GM23338 (cell line): Measurements from ENCODE around the gene ERLEC1. TPM values are rescaled to one million over a fixed set of nuclear protein-coding genes. Genes with fewer than 3 reads are reported as not detected.

Source experiments
- ATAC-seq: fragments of 200-7000 bp; cut with Tn5 transposase; 3 replicates; pipeline ENCODE4 v1.9.1; 2020
- DNase-seq: peaks from one replicate; pipeline ENCODE4 v3.0.0-alpha.2; 2015; ENCODE audit warnings: low spot score
- H2AFZ ChIP-seq: fragments of 200-600 bp; sonication (generic); 2 replicates; pipeline ENCODE4 v1.8.0; 2016; ENCODE audit warnings: antibody characterized with exemption, mild to moderate bottlenecking, moderate library complexity
- H3F3A ChIP-seq: fragments of 200-600 bp; sonication (generic); replicated peaks from 2 replicates; pipeline ENCODE4 v1.8.0; 2017; ENCODE audit warnings: antibody characterized with exemption, mixed run types, low read depth
- H3K27ac ChIP-seq: fragments of 200-600 bp; sonication (generic); 2 replicates; pipeline ENCODE4 v1.6.1; 2016; ENCODE audit warnings: low read depth
- H3K27me3 ChIP-seq: fragments of 200-600 bp; sonication (generic); 2 replicates; pipeline ENCODE4 v1.8.0; 2016; ENCODE audit warnings: mild to moderate bottlenecking, mixed run types, moderate library complexity; ENCODE audit not compliant: insufficient read depth
- H3K36me3 ChIP-seq: fragments of 200-600 bp; sonication (generic); 2 replicates; pipeline ENCODE4 v1.8.0; 2016; ENCODE audit warnings: mild to moderate bottlenecking; ENCODE audit not compliant: insufficient read depth
- H3K4me1 ChIP-seq: fragments of 200-600 bp; sonication (generic); 2 replicates; pipeline ENCODE4 v1.8.0; 2016; ENCODE audit warnings: mild to moderate bottlenecking, moderate library complexity; ENCODE audit not compliant: insufficient read depth
- H3K4me2 ChIP-seq: fragments of 200-600 bp; sonication (generic); 2 replicates; pipeline ENCODE4 v1.7.1; 2017; ENCODE audit warnings: mixed run types
- H3K4me3 ChIP-seq: fragments of 200-600 bp; sonication (generic); 2 replicates; pipeline ENCODE4 v1.6.1; 2016; ENCODE audit warnings: mixed run types
- H3K79me2 ChIP-seq: fragments of 200-600 bp; sonication (generic); replicated peaks from 2 replicates; pipeline ENCODE4 v1.8.0; 2017; ENCODE audit warnings: mild to moderate bottlenecking; ENCODE audit not compliant: insufficient read depth
- H3K9me2 ChIP-seq: fragments of 200-600 bp; sonication (generic); 2 replicates; pipeline ENCODE4 v1.8.0; 2017; ENCODE audit not compliant: insufficient read depth
- H4K20me1 ChIP-seq: fragments of 200-600 bp; sonication (generic); replicated peaks from 2 replicates; pipeline ENCODE4 v1.8.0; 2017; ENCODE audit warnings: mild to moderate bottlenecking; ENCODE audit not compliant: insufficient read depth
- H3K27ac Mint-ChIP-seq: 2 replicates; pipeline ENCODE4 v1.8.0; 2020; ENCODE audit warnings: inconsistent platforms, mild to moderate bottlenecking, moderate library complexity, mixed read lengths
- H3K27me3 Mint-ChIP-seq: 3 replicates; pipeline ENCODE4 v1.8.0; 2022; ENCODE audit warnings: low read depth, mild to moderate bottlenecking, moderate library complexity, mixed read lengths, inconsistent platforms; ENCODE audit not compliant: insufficient read depth, poor library complexity
- H3K36me3 Mint-ChIP-seq: 3 replicates; pipeline ENCODE4 v1.8.0; 2021; ENCODE audit warnings: low read depth, mild to moderate bottlenecking, inconsistent platforms, moderate library complexity, mixed read lengths
- H3K4me1 Mint-ChIP-seq: 3 replicates; pipeline ENCODE4 v1.8.0; 2020; ENCODE audit warnings: mild to moderate bottlenecking, inconsistent platforms, mixed read lengths
- H3K4me3 Mint-ChIP-seq: 3 replicates; pipeline ENCODE4 v1.8.0; 2021; ENCODE audit warnings: moderate library complexity, mild to moderate bottlenecking, inconsistent platforms, mixed read lengths
- H3K9me3 Mint-ChIP-seq: 3 replicates; pipeline ENCODE4 v1.8.0; 2020; ENCODE audit warnings: moderate library complexity, mild to moderate bottlenecking, inconsistent platforms, mixed read lengths
- CREB1 ChIP-seq: fragments of 250-450 bp; sonication (Bioruptor Pico); IDR thresholded peaks from 2 replicates; pipeline ENCODE4 v1.5.0; 2020; ENCODE audit warnings: low read depth, mild to moderate bottlenecking, moderate library complexity
- EZH2 ChIP-seq: fragments of 200-600 bp; sonication (generic); IDR thresholded peaks from one replicate; pipeline ENCODE4 v1.8.0; 2017; ENCODE audit warnings: antibody characterized with exemption, mild to moderate bottlenecking, low read depth; ENCODE audit not compliant: unreplicated experiment
- EZH2phosphoT487 ChIP-seq: fragments of 200-600 bp; sonication (generic); IDR thresholded peaks from one replicate; pipeline ENCODE4 v1.8.1; 2018; ENCODE audit warnings: antibody characterized with exemption; ENCODE audit not compliant: unreplicated experiment
- JUNB ChIP-seq: IDR thresholded peaks from one replicate; pipeline ENCODE4 v1.6.1; 2016; ENCODE audit warnings: antibody characterized with exemption; ENCODE audit not compliant: unreplicated experiment
- NANOG ChIP-seq: IDR thresholded peaks from 2 replicates; pipeline ENCODE4 v1.6.1; 2016; ENCODE audit warnings: antibody characterized with exemption, borderline replicate concordance
- POLR2AphosphoS5 ChIP-seq: IDR thresholded peaks from 2 replicates; pipeline ENCODE4 v1.6.1; 2016; ENCODE audit warnings: antibody characterized with exemption, low read depth
- STAT1 ChIP-seq: IDR thresholded peaks from one replicate; pipeline ENCODE4 v1.6.1; 2016; ENCODE audit warnings: antibody characterized with exemption; ENCODE audit not compliant: unreplicated experiment
- ZNF114 ChIP-seq: fragments of 250-450 bp; sonication (Bioruptor Pico); IDR thresholded peaks from 2 replicates; pipeline ENCODE4 v1.5.0; 2020; ENCODE audit warnings: mild to moderate bottlenecking, moderate library complexity
- ZNF331 ChIP-seq: fragments of 250-450 bp; sonication (Bioruptor Pico); IDR thresholded peaks from 2 replicates; pipeline ENCODE4 v1.5.0; 2020; ENCODE audit warnings: low read depth, mild to moderate bottlenecking, moderate library complexity
- polyA plus RNA-seq: library from polyadenylated mRNA; unstranded; fragments of >200 nt; fragmentation: Nextera tagmentation; extraction: Ambion mirVana; gene quantifications from 2 replicates; pipeline ENCODE4 v1.2.1, GENCODE V29; 2016
- total RNA-seq: library from RNA; depleted of rRNA; stranded (reverse); fragments of >200 nt; shearing (Covaris generic); gene quantifications from 2 replicates; pipeline ENCODE4 v1.2.3, GENCODE V29; 2014
- TF ChIP-seq, protein P1 (sequence below): IDR thresholded peaks from 2 replicates; pipeline ENCODE4 v1.6.1; 2016; ENCODE audit warnings: antibody characterized with exemption
- TF ChIP-seq, protein P2 (sequence below), 2 experiments: fragments of 200-600 bp in 1 of 2; sonication (generic) in 1 of 2; conservative IDR thresholded peaks; 2 replicates each; pipeline versions ENCODE4 v1.5.1 to v1.6.1; 2016 to 2017; ENCODE audit warnings: antibody characterized with exemption in 2 of 2, low read depth in 2 of 2, mild to moderate bottlenecking in 2 of 2, moderate library complexity in 1 of 2
- TF ChIP-seq, protein P3 (sequence below): fragments of 250-450 bp; sonication (Bioruptor Pico); IDR thresholded peaks from 2 replicates; pipeline ENCODE4 v1.5.0; 2020; ENCODE audit warnings: mild to moderate bottlenecking, moderate library complexity
- TF ChIP-seq, protein P4 (sequence below): IDR thresholded peaks from one replicate; pipeline ENCODE4 v1.6.1; 2018; ENCODE audit warnings: antibody characterized with exemption; ENCODE audit not compliant: unreplicated experiment

ERLEC1 gene
- total and polyA plus RNA-seq, 2 experiments from 2014 or later: 35.0 to 41.2 TPM

DNA sequence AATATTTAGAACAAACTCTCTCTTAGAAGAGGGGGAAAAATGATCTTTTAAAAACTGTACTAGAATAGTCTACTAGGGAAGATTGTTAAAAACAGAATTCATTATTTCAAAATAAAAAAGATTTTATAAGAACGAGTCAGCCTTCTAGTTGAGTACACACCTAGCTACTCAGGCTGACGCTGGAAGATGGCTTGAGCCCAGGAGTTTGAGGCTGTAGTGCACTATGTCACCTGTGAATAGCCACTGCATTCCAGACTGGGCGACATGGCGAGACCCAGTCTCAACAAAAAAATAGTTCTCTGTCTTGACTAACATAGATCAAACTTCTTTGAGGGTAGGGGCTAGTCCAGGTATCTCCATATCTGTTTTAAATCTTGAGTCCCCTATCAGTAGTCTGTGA lies 33.9 kb downstream of the ERLEC1 start:
- Histone ChIP-seq H3K27ac (no peak overlapping the region), H3K4me2 (no peak overlapping the region), H3K4me1 (no peaks in the 10 kb centered on the region), H3K27me3 (no peaks in the 10 kb centered on the region), H2AFZ (no peak overlapping the region), H3K4me3 (no peak overlapping the region), H3K9me2 (no peaks in the 10 kb centered on the region), H3K36me3 (no peaks in the 10 kb centered on the region), H3F3A (no peaks in the 10 kb centered on the region), H3K79me2 (no peaks in the 10 kb centered on the region), H4K20me1 (no peaks in the 10 kb centered on the region)
- no peak overlapping the region for H3K27ac Mint-ChIP-seq
- H3K4me3 Mint-ChIP-seq: no peak overlapping the region
- no peaks in the 10 kb centered on the region for H3K27me3 Mint-ChIP-seq
- DNase-seq (no peak), ATAC-seq (no peak)
- no peak for TF ChIP-seq NANOG
- TF ChIP-seq, protein P1, sequence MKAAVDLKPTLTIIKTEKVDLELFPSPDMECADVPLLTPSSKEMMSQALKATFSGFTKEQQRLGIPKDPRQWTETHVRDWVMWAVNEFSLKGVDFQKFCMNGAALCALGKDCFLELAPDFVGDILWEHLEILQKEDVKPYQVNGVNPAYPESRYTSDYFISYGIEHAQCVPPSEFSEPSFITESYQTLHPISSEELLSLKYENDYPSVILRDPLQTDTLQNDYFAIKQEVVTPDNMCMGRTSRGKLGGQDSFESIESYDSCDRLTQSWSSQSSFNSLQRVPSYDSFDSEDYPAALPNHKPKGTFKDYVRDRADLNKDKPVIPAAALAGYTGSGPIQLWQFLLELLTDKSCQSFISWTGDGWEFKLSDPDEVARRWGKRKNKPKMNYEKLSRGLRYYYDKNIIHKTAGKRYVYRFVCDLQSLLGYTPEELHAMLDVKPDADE: no peak
- TF ChIP-seq, protein P2, sequence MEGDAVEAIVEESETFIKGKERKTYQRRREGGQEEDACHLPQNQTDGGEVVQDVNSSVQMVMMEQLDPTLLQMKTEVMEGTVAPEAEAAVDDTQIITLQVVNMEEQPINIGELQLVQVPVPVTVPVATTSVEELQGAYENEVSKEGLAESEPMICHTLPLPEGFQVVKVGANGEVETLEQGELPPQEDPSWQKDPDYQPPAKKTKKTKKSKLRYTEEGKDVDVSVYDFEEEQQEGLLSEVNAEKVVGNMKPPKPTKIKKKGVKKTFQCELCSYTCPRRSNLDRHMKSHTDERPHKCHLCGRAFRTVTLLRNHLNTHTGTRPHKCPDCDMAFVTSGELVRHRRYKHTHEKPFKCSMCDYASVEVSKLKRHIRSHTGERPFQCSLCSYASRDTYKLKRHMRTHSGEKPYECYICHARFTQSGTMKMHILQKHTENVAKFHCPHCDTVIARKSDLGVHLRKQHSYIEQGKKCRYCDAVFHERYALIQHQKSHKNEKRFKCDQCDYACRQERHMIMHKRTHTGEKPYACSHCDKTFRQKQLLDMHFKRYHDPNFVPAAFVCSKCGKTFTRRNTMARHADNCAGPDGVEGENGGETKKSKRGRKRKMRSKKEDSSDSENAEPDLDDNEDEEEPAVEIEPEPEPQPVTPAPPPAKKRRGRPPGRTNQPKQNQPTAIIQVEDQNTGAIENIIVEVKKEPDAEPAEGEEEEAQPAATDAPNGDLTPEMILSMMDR (conservative IDR thresholded peaks at IDR 0.05; ENCODE audit: low read depth in 2 of 2): no peak
- no peak for TF ChIP-seq EZH2phosphoT487
- TF ChIP-seq EZH2: no peak
- no peak for TF ChIP-seq CREB1 (CRISPR knock-in tag)
- TF ChIP-seq, protein P3, sequence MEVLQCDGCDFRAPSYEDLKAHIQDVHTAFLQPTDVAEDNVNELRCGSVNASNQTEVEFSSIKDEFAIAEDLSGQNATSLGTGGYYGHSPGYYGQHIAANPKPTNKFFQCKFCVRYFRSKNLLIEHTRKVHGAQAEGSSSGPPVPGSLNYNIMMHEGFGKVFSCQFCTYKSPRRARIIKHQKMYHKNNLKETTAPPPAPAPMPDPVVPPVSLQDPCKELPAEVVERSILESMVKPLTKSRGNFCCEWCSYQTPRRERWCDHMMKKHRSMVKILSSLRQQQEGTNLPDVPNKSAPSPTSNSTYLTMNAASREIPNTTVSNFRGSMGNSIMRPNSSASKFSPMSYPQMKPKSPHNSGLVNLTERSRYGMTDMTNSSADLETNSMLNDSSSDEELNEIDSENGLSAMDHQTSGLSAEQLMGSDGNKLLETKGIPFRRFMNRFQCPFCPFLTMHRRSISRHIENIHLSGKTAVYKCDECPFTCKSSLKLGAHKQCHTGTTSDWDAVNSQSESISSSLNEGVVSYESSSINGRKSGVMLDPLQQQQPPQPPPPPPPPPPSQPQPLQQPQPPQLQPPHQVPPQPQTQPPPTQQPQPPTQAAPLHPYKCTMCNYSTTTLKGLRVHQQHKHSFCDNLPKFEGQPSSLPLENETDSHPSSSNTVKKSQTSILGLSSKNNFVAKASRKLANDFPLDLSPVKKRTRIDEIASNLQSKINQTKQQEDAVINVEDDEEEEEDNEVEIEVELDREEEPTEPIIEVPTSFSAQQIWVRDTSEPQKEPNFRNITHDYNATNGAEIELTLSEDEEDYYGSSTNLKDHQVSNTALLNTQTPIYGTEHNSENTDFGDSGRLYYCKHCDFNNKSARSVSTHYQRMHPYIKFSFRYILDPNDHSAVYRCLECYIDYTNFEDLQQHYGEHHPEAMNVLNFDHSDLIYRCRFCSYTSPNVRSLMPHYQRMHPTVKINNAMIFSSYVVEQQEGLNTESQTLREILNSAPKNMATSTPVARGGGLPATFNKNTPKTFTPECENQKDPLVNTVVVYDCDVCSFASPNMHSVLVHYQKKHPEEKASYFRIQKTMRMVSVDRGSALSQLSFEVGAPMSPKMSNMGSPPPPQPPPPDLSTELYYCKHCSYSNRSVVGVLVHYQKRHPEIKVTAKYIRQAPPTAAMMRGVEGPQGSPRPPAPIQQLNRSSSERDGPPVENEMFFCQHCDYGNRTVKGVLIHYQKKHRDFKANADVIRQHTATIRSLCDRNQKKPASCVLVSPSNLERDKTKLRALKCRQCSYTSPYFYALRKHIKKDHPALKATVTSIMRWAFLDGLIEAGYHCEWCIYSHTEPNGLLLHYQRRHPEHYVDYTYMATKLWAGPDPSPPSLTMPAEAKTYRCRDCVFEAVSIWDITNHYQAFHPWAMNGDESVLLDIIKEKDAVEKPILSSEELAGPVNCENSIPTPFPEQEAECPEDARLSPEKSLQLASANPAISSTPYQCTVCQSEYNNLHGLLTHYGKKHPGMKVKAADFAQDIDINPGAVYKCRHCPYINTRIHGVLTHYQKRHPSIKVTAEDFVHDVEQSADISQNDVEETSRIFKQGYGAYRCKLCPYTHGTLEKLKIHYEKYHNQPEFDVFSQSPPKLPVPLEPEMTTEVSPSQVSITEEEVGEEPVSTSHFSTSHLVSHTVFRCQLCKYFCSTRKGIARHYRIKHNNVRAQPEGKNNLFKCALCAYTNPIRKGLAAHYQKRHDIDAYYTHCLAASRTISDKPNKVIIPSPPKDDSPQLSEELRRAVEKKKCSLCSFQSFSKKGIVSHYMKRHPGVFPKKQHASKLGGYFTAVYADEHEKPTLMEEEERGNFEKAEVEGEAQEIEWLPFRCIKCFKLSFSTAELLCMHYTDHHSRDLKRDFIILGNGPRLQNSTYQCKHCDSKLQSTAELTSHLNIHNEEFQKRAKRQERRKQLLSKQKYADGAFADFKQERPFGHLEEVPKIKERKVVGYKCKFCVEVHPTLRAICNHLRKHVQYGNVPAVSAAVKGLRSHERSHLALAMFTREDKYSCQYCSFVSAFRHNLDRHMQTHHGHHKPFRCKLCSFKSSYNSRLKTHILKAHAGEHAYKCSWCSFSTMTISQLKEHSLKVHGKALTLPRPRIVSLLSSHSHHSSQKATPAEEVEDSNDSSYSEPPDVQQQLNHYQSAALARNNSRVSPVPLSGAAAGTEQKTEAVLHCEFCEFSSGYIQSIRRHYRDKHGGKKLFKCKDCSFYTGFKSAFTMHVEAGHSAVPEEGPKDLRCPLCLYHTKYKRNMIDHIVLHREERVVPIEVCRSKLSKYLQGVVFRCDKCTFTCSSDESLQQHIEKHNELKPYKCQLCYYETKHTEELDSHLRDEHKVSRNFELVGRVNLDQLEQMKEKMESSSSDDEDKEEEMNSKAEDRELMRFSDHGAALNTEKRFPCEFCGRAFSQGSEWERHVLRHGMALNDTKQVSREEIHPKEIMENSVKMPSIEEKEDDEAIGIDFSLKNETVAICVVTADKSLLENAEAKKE: no peak
- TF ChIP-seq, protein P4, sequence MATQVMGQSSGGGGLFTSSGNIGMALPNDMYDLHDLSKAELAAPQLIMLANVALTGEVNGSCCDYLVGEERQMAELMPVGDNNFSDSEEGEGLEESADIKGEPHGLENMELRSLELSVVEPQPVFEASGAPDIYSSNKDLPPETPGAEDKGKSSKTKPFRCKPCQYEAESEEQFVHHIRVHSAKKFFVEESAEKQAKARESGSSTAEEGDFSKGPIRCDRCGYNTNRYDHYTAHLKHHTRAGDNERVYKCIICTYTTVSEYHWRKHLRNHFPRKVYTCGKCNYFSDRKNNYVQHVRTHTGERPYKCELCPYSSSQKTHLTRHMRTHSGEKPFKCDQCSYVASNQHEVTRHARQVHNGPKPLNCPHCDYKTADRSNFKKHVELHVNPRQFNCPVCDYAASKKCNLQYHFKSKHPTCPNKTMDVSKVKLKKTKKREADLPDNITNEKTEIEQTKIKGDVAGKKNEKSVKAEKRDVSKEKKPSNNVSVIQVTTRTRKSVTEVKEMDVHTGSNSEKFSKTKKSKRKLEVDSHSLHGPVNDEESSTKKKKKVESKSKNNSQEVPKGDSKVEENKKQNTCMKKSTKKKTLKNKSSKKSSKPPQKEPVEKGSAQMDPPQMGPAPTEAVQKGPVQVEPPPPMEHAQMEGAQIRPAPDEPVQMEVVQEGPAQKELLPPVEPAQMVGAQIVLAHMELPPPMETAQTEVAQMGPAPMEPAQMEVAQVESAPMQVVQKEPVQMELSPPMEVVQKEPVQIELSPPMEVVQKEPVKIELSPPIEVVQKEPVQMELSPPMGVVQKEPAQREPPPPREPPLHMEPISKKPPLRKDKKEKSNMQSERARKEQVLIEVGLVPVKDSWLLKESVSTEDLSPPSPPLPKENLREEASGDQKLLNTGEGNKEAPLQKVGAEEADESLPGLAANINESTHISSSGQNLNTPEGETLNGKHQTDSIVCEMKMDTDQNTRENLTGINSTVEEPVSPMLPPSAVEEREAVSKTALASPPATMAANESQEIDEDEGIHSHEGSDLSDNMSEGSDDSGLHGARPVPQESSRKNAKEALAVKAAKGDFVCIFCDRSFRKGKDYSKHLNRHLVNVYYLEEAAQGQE: no peak
- no peak for TF ChIP-seq POLR2AphosphoS5
- no peak for TF ChIP-seq ZNF331 (CRISPR knock-in tag)
- TF ChIP-seq JUNB: no peak
- TF ChIP-seq STAT1: no peak
- TF ChIP-seq ZNF114 (CRISPR knock-in tag): no peak
- H3K9me3 Mint-ChIP-seq: no peaks in the 10 kb centered on the region
- H3K36me3 Mint-ChIP-seq: peaks cover 1% of the 10 kb centered on the region; the same call in 2 of the 3 replicates
- peaks cover 4% of the 10 kb centered on the region; the same call in 2 of the 3 replicates for H3K4me1 Mint-ChIP-seq
